GM21381 (cell line): Measurements from ENCODE around the gene INF2.
"Not testable (repeated sequence)": the region's sequence is repeated elsewhere in the genome, so short reads cannot be mapped to it uniquely, and the experiment has no call there.

ENCODE experiments used
- ATAC-seq: cut with Tn5 transposase; IDR thresholded peaks from one replicate; pipeline ENCODE4 v1.9.1; 2021; ENCODE audit warnings: mild to moderate bottlenecking, moderate library complexity; ENCODE audit not compliant: unreplicated experiment

The INF2 gene

DNA sequence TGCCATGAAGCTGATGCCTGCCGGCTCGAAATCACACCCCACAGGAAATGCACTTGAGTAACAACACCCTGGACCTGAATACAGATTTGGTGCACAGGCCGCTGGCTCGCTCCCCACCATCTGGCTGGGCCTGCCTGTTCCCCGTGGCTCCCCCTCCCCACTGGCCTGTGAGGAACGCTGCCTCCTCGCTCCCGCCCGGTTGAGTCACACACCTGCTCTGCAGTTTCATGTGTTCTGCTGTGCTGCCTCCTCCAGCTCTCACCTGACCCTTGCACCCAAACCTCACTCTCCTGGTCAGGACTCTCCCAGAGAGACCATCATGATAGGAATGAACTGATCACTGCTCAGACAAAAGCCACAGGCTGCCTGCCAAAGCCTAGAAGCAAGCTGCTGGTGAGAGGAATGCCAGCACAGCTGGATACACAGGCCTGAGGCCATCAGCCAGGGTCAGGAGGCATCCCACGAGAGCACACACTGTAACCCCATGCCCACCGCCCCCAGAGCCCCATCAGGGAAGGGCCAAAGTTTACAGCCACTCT lies 59.8 kb downstream of the INF2 start:
- ATAC-seq, result no peak

DNA sequence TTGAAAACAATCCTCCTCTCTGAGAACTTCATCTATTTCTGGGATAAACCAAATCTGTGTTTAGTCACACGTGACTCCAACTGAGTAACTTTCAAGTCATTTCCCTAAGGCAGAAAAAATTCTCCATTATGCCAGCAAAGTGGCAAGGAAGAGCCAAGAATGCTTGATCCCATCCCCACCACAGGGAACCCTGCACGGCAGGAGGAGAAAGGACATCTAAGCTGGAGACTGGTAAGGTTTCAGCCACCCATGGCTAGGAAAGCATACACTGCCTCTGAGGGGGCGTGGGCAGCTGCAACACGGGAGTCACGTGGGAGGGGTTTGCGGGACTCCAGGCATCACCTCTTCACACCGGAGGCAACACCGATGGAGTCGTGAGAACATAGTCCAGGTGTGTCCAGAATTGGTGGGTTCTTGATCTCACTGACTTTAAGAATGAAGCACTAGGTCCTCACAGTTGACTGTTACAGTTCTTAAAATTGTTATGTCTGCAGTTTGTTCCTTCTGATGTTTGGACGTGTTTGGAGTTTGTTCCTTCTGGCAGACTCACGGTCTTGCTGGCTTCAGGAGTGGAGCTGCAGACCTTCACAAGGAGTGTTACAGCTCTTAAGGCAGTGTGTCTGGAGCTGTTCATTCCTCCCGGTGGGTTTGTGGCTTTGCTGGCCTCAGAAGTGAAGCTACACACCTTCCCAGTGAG lies 60.8 kb downstream of the INF2 start:
- ATAC-seq, result no peak

DNA sequence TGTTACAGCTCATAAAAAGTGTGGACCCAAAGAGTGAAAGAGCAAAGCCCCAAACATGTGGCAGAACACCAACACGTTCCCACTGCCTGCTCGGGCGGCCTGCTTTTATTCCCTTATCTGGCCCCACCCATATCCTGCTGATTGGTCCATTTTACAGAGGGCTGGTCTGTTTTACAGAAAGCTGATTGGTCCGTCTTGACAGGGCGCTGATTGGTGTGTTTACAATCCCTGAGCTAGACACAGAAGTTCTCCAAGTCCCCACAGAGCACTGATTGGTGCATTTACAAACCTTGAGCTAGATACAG lies 61.3 kb downstream of the INF2 start:
- not testable (repeated sequence) for ATAC-seq

DNA sequence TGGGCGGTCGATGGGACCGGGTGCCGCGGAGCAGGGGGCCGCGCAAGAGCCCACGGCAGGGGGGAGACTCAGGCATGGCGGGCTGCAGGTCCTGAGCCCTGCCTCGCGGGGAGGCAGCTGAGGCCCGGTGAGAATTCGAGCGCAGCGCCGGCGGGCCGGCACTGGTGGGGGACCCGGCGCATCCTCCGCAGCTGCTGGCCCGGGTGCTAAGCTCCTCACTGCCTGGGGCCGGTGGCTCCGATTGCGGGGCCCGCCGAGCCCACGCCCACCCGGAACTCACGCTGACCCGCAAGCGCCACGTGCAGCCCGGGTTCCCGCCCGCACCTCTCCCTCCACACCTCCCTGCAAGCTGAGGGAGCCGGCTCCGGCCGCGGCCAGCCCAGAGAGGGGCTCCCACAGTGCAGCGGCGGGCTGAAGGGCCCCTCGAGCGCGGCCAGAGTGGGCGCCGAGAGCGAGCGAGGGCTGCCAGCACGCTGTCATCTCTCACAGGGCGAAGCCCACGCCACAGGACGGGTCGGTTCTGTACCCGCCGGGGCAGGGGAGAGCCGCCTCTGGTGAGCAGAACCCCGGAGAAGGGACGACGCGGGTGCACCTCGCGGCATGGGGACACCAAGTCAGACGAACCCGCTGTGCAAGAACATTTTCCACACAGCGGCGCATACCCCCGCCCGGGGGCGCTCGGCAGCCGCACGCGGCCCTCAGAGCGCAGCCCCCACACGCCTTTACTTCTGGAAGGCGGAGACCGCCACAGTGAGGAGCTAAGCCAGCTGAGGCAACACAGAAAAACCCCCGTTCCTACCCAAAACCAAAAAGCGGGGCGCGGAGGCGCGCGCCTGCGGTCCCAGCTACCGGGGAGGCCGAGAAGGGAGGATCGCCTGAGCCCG lies 62.4 kb downstream of the INF2 start:
- no peak for ATAC-seq

DNA sequence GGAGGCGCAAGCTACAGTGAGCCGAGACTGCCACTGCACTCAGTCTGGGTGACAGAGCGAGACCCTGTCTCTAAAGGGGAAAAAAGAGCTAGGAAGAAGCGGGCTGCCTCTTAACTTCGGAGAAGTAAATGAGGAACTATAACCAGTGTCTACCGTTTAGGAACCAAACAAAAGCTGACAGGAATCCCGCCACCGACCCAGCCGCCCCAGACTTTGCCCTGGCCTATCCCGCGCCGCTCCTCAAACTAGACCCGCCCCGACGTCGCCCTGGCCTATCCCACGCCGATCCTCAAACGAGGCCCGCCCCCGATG lies 63.0 kb downstream of the INF2 start:
- ATAC-seq, result peak; percentile 0

DNA sequence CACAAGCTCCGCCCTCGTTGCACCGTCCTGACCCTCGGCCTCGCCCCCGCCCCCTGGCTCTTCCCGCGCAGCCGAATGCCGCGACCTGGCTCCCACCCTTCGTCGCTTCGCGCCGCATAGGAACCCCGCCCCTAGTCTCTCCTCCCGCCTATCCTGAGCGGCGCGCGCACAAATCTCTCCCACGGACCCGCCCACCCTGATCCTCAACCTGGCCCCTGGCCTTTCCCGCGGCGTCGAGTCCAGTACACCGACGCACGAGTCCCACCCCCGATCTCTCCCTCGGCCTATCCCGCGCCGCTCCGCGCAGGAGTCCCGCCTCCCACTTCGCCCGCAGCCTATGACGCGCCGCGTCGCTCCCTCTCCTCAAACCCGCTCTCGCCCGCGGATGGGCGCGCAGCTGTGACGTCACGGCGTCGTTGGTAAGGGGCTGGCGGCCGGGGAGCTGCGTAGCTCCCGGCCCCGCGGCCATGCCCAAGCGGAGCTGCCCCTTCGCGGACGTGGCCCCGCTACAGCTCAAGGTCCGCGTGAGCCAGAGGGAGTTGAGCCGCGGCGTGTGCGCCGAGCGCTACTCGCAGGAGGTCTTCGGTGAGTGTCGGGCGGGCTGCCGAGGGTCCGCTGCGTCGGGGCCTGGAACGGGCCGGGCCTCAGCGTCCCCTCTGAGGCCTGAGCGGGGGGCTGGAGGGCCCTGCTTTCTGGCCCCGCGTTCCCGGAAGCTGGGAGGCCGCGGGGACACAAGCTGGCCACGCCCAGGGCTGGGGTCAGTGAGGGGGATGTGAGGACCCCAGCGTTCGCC lies 63.5 kb downstream of the INF2 start, which contains the start of gene SIVA1:
TSS of gene SIVA1 (plus strand) at position 413 of the 793 bp plus-strand sequence. CDS start at position 468, 55 bp downstream.
- peak; percentile 89 for ATAC-seq

DNA sequence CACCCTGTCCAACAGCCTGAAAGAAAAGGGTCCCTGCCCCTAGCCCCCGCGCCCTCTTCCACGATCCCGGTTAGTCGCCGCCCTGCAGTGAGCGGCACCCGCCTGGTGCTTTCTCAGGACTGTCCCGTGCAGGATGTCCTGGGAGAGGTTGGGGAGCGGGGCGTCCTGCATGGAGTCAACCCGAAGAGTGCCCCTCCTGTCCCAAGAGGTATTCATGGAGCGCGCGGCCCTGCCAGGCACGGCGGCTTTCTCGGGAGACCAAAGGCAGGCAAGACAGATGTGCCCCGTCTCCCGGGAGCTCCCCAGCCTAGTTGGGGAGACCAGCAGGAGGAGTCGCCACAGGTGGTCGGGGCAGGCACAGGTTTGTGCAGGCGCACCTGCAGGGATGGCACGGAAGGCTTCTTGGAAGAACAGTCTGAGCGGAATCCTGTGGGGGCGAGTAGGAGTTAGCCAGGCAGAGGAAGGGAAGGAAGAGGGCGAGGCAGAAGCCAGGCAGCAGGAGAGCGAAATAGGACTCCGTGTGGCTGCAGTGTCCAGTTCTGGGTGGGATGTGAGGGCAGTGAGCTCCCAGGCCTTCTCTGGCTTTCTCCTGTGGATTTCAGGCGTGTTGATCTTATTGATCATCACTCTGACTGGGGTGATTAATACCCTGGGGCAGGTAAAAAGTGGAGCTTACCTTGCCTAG lies 64.3 kb downstream of the INF2 start:
- no peak for ATAC-seq

DNA sequence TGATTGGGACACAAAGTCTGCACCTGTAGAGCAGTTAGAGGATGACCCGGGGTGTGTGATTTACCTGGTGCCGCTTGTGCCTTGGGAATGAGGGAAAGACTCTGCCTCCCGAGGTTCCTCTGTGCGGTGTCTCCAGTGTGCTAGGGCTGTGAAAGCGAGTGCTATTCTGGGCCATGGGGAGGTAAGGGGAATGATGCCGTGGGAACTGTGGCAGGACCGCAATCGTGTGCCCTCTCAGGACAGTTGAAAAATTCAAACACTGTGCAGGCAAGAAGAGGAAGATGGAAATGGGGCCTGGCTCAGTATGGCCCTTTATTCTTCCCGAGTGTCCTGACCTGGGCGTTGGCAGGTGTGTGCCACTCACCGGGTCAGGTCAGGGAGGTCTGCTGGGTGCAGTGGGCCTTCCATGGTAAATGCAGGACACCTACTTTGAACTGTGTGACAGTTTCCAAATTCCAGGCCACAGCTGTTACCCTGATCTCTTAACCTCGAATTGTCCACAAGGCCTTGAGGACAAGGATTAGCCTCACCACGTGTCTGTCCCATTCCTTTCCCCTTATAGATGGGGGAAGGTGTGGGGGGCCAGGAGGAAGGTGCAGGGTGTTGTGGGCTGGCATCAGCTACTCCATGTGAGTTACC lies 64.9 kb downstream of the INF2 start:
- ATAC-seq, result no peak

DNA sequence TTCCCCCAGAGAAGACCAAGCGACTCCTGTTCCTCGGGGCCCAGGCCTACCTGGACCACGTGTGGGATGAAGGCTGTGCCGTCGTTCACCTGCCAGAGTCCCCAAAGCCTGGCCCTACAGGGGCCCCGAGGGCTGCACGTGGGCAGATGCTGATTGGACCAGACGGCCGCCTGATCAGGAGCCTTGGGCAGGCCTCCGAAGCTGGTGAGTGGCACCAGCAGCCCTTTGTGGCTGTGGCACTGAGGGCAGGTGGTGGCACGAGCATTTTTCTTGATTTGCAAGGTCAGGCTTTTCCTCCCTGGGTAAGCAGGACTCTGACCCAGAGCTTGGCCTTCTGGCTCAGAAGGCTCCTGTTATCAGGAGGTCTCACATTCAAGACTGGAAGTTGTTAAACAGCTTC lies 66.2 kb downstream of the INF2 start:
- ATAC-seq, result no peak

DNA sequence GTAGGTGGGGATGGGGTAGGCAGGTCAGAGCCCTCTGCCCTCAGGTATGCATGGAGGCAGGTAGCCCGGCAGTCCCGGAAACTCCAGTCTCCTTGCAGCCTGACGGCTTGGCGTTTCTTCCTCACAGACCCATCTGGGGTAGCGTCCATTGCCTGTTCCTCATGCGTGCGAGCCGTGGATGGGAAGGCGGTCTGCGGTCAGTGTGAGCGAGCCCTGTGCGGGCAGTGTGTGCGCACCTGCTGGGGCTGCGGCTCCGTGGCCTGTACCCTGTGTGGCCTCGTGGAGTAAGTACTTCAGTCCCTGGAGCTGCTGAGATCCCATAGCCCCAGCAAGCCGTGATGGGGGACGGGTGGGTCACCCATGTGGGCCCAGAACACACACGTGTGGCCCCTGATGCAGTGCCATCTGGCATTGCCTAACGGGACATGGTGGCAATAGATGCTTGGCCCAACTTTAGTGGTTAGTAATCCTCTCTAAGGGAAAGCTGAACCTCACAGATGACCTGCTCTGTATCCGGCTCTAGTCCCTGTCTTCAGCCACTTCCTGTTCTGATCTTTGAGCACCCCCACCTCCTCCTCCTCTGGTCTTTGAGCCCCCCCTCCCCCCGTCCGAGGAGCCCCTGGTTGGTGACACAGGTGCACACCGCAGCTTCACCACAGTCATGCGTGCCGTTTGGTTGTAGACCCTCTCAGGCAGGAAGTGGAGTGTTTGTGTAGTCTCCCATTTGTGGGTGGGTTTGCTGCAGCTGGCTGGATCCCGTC lies 67.2 kb downstream of the INF2 start:
- no peak for ATAC-seq

DNA sequence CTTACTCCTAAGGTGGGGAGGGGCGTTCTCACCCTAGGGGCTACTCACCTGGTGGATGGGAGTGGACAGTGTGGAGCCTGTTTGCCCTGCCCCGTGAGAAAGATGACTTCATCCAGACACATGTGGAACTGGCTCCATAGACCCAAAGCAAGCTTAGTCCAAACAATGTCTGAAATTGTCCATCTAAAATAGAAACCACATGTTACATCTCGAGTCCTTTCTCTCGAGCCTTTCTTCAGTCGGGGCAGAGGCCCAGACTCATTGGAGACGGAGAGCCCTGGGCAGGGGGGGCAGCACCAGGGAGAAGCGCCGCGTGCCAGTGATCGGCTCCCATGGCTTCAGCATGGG lies 67.8 kb downstream of the INF2 start:
- ATAC-seq, result no peak

DNA sequence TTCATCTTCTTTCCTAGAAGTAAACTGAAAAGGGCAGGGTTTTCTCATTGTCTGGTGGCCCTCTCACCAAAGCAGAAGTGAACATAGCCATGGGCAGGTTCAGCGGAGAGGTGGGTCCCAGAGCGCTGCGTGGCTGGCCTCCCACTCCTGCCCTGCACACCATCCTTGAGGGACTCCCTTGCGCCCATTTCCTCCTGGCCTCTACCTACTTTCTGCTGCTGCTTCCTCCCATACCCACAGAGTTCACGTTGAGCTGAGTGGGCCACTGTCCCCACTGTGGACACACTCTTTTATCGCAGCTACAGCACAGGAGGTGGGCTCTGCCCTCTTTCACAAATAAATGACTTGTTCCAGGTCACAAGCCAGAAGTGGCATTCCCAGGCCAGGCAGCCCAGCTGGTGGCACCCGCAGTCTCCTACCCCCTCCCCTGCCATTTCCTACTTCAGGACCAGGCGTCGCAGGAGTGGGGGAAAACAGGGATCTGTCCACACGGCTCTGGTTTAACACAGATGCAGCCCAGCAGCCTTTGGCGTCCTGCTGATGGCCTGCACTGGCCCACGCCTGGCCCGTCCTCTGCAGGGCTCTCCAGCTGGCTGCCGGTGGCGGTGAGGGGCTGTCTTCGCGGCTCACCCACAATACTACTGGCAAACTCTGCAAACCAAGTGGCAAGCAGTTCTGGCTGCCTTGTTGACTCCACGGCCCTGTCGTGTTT lies 68.4 kb downstream of the INF2 start:
- ATAC-seq, result no peak

DNA sequence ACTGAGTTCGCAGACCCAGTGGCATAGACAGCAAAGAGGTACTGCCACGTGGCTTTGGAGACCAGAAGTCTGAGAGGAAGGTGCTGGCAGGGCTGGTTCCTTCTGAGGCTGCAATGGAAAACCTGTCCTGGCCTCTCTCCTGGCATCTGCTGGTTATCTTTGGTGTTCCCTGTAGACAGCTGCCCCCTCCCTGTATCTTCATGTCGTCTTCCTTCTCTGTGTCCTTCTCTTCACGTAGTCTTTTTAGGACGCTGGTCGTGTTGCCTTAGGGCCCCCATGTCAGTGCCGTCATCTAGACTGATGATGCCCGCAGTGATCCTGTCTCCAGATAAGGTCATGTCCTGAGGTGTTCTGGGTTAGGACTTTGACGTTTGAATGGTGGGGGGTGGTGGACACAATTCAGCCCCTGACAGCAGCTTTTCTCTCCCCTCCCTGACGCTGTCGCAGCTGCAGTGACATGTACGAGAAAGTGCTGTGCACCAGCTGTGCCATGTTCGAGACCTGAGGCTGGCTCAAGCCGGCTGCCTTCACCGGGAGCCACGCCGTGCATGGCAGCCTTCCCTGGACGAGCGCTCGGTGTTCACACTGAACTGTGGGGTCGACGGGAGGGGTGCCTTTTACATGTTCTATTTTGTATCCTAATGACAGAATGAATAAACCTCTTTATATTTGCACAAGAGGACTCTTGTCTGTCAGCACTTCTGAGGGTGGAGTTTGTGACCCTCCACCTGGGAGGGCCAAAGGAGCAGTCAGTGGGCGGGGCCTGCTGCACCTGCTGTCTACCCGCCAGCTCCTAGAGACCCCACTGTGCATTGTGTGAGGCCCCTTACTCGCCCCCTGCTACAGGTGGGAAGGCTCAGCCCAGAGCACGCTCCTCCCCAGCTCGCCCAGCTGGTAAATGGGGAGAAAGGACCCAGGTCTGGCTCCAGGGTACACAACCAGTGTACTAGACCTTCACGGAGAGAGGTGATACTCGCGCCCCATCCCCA lies 69.9 kb downstream of the INF2 start:
- ATAC-seq, result no peak

DNA sequence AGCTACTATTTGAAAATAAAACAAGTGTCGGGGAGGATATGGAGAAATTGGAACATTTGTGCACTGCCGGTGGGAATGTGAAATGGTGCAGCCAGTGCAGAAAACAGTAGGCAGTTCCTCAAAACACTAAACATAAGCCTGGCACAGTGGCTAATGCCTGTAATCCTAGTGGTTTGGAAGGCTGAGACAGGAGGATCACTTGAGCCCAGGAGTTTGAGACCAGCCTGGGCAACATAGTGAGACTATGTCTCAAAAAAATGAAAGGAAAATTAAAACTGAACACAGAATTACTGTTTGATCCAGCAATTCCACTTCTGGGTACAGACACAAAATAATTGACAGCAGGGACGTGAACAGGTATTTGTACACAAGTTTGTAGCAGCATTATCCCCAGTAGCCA lies 76.1 kb downstream of the INF2 start:
- ATAC-seq, result no peak

DNA sequence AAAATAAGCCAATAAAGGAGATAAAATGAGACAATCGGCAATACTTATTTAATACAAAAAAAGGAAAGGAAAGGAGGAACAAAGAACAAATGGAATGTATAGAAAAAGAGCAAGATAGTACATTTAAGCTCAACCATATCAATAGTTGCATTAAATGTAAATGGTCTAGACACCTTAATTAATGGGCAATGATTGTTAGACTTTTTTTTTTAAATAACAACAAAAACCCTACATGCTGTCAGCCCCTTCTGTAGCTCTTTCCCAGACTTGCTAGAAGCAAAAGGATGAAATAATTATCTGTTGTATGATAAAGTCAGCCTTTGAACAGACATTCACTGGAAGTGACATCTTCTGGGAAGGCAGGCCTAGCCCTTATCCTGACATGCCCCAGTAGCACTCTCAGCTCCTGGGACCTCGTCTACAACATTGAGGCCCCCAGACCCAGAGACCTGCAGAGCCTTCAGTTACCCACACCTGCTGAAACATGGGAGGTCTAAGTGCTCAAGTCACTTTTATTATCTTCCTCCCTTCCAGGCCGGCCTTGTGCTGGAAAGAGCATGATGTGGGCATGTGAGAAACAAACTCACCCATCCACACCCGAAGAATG lies 76.9 kb downstream of the INF2 start:
- ATAC-seq, result no peak

DNA sequence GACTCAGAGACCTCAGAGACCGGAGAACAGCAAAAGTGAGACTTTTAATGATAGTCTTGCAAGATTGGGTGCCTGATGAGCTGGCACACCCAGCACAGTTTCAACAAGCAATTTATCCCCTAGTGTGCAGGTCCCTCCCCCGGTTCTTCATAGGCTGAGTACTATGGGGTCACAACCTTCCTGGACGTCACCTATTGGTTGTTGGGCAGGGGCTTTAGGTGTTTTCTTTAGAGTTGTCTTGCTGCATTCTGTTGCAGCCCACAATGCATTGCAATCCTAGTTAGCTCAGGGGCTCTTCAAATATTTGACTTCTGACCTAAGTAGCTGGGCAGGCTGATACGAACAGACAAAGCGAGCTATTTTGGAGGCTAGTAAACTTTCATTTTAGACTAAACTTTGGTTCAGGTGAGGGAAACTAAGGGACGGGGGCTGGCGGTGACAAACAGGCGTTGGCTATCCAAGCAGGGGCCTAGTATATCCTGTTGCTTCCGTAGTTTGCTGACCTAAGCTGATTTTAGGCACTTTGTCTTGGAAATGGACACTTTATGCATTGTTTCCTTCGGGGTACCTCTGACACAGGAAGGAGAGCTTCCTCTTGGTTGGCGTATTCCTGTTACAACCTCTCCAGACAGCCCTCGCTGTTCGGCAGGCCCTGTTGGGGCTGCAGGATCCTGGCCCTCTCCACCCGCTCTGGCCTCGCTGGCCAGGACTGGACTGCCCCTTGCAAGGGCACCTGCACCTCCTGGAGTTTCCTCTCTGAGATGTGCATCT lies 77.6 kb downstream of the INF2 start:
- no peak for ATAC-seq

DNA sequence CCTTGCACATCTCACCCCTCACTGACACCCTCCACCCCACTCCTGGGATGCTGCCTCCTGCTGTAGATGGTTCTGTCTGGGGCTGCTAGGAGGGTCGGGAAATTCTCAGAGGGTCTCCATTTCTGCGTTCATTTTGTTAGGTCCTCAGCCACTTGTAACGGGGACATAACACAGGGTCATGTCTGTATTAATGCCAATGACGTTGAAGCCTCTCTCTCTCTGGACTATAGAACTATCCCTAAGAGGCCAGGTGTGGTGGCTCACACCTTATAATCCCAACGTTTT lies 78.2 kb downstream of the INF2 start:
- no peak for ATAC-seq
